GM20000 (cell line): ENCODE results near the gene OR1L6.

Experiments
- DNase-seq: peaks from one replicate; pipeline ENCODE4 v3.0.0; 2012; ENCODE audit warnings: low spot score
- TF ChIP-seq, protein P1 (sequence below): IDR thresholded peaks from 2 replicates; pipeline ENCODE4 v1.5.1; 2012; ENCODE audit warnings: mild to moderate bottlenecking, control low read depth; ENCODE audit errors: extremely low read depth, missing control alignments

The OR1L6 gene

DNA sequence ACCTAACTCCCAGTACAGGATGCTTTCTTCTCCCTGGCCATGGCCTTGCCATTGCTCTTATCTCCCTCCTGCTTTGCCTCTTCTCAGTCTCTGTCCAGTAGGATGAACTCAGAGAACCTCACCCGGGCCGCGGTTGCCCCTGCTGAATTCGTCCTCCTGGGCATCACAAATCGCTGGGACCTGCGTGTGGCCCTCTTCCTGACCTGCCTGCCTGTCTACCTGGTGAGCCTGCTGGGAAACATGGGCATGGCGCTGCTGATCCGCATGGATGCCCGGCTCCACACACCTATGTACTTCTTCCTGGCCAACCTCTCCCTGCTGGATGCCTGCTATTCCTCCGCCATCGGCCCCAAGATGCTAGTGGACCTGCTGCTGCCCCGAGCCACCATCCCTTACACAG, 46.7 kb downstream of the OR1L6 start, which contains the start of gene OR5C1:
Gene OR5C1, plus strand, starts transcription at position 103 of the 400 bp plus-strand sequence. Its CDS starts 0 bp downstream, at position 103.
- TF ChIP-seq, protein P1, sequence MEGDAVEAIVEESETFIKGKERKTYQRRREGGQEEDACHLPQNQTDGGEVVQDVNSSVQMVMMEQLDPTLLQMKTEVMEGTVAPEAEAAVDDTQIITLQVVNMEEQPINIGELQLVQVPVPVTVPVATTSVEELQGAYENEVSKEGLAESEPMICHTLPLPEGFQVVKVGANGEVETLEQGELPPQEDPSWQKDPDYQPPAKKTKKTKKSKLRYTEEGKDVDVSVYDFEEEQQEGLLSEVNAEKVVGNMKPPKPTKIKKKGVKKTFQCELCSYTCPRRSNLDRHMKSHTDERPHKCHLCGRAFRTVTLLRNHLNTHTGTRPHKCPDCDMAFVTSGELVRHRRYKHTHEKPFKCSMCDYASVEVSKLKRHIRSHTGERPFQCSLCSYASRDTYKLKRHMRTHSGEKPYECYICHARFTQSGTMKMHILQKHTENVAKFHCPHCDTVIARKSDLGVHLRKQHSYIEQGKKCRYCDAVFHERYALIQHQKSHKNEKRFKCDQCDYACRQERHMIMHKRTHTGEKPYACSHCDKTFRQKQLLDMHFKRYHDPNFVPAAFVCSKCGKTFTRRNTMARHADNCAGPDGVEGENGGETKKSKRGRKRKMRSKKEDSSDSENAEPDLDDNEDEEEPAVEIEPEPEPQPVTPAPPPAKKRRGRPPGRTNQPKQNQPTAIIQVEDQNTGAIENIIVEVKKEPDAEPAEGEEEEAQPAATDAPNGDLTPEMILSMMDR, result no peak
- DNase-seq, result no peak

DNA sequence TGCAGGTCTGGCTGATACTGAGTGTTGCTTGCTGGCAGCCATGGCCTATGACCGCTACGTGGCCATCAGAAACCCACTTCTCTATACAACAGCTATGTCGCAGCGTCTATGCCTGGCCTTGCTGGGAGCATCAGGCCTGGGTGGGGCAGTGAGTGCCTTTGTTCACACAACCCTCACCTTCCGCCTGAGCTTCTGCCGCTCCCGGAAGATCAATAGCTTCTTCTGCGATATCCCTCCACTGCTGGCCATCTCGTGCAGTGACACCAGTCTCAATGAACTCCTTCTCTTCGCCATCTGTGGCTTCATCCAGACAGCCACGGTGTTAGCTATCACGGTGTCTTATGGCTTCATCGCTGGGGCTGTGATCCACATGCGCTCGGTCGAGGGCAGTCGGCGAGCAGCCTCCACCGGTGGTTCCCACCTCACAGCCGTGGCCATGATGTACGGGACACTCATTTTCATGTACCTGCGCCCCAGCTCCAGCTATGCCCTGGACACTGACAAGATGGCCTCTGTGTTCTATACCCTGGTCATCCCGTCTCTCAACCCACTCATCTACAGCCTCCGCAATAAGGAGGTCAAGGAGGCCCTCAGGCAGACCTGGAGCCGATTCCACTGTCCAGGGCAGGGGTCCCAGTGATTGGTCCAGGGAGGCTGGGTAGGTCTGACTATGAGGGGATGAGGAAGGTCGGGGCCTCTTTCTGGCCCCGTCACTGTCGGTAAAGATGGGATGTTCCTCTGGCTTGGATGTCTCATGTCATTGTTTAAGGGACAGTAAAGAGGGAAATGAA, 47.3 kb downstream of the OR1L6 start:
- DNase-seq, result no peak
- TF ChIP-seq, protein P1, result no peak

DNA sequence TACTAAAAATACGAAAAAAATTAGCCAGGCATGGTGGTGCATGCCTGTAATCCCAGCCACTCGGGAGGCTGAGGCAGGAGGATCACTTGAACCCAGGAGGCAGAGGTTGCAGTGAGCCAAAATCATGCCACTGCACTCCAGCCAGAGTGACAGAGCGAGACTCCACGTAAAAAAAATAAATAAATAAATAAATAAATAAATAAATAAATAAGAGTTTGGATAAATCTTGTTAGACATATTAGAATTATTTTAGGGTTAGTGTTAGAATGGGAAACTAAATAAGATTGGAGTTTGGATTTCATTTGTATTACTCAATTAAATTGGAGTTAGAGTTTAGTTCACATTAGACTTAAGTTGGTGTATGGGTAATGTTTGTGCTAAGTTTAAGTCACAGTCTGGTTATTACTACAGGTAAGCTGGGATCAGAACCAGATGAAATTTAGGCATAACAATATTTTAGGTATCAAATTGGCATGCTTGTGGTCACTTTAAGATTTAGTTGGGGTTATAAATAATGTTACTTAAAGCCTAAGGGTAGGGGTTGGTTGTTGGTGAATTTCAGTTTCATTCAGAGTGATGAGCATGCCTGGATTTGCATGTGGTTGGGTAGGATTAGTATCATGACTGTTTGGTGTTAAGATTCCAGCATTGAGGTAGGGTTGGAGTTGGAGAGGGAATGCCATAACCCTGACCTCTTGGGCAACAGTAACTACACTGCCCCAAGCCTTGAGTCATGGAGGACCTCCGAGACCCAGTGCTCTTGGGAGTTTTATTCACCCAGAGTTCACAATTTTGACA, 50.0 kb downstream of the OR1L6 start:
- TF ChIP-seq, protein P1, result no peak
- no peak for DNase-seq

DNA sequence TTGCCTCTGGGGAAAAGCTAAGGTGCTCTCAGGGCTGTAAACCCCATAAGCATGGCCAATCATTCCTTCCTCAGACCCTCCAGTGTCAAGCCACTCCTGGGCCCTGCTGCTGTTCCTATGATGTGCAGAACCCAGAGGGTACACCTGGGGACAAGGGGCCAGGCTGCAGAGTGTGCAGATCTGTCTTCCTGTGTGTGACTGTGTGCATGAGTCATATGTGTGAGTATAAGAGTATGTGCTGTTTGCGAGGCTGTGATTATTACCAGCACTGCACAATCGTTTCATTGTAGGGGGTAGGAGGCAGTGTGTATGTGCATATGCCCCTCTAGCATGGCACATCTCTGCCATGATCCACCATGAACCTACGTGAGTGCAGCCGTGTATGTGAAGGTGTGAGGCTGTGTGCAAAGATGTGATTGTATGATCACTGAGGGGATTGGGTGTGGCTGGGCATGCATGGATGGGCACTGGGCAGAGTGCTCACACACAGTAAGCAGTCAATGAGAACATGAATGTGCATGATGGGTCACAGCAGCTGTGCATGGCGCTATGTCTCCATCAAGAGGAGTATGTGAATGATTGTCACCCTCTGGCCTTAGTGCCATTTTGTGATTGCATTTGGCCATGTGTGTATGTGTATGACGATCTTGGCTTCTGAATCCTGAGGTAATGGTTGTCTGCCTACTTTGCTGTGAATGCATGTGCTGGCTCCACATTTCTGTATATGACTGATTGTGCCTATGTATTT, 55.4 kb downstream of the OR1L6 start:
- TF ChIP-seq, protein P1, result no peak
- no peak for DNase-seq
